ENCODE data around the gene ERC1. TPM values are rescaled to one million over a fixed set of nuclear protein-coding genes. Genes with fewer than 3 reads are reported as not detected.

The ERC1 gene
- total RNA-seq, 1 experiment from 2014 or later = 40.4 TPM

DNA sequence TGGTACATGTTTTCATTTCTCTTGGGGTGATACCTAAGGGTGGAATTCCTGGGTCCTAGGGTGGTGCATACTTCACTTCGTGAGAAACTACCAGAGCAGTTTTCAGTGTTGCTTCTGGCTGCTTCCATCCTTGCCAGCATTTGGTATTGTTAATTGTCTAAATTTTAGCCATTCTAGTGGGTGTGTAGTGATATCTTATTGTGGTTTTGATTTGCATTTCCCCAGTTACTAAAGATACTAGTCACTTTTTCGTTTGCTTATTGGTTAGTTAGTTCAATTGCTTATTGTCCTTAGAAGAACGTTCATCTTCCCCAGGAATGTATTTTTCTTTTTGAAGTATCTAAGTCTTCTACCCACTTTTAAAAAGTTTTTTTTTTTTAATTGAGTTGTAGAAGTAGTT lies 80.2 kb downstream of the ERC1 start:
- intact Hi-C loops (cut with micrococcal nuclease; ENCODE audit: unreplicated experiment) = no loop called here
- in situ Hi-C loops (cut with HindIII; ENCODE audit: low pct_unique_long_range_greater_than_20kb, low sequenced_read_pairs) = no loop called here
- no peak for TF ChIP-seq CTCF (IDR thresholded peaks at IDR 0.05)
- CTCF ChIA-PET = no interaction called here
- Histone ChIP-seq H3K4me3 (ENCODE audit: low read depth in 2 of 2, low read length in 2 of 2) (no peak overlapping the region), H3K27ac (ENCODE audit: low read length) (no peak overlapping the region), H3K36me3 (ENCODE audit: control insufficient read depth, insufficient read depth, low read length) (no peaks in the 10 kb centered on the region), H3K27me3 (ENCODE audit: control insufficient read depth, insufficient read depth, low read length) (no peaks in the 10 kb centered on the region), H3K9me3 (ENCODE audit: control insufficient read depth, insufficient read depth, low read depth, low read length) (no peaks in the 10 kb centered on the region), H3K4me1 (ENCODE audit: control insufficient read depth, insufficient read depth, low read length) (no peaks in the 10 kb centered on the region; the same call in 1 of the 2 replicates)
- ATAC-seq (no peak), DNase-seq (ENCODE audit: low read depth, low spot score) (no peak)
- no TSS peak for BruUV-seq (replicated peaks)
- POLR2A ChIA-PET = no interaction called here

- Histone ChIP-seq H3K9me3 (ENCODE audit: control insufficient read depth, insufficient read depth, low read depth, low read length) (no peaks in the 10 kb centered on the region), H3K36me3 (ENCODE audit: control insufficient read depth, insufficient read depth, low read length) (no peaks in the 10 kb centered on the region), H3K4me3 (ENCODE audit: low read depth in 2 of 2, low read length in 2 of 2) (no peak overlapping the region), H3K27me3 (ENCODE audit: control insufficient read depth, insufficient read depth, low read length) (no peaks in the 10 kb centered on the region), H3K27ac (ENCODE audit: low read length) (no peak overlapping the region), H3K4me1 (ENCODE audit: control insufficient read depth, insufficient read depth, low read length) (no peaks in the 10 kb centered on the region; the same call in 1 of the 2 replicates)
- intact Hi-C loops (cut with micrococcal nuclease; ENCODE audit: unreplicated experiment) (no loop called here), in situ Hi-C loops (cut with HindIII; ENCODE audit: low pct_unique_long_range_greater_than_20kb, low sequenced_read_pairs) (no loop called here)
- ChIA-PET POLR2A (no interaction called here), CTCF (no interaction called here)
- no TSS peak for BruUV-seq (replicated peaks)
- DNase-seq (ENCODE audit: low read depth, low spot score) (no peak), ATAC-seq (no peak)
- TF ChIP-seq SIN3A (IDR thresholded peaks at IDR 0.05; ENCODE audit: borderline replicate concordance, insufficient read depth, low read depth, low read length) (no peak), CTCF (IDR thresholded peaks at IDR 0.05) (no peak), TCF7L2 (IDR thresholded peaks at IDR 0.05; ENCODE audit: low read depth, low read length) (no peak), POLR2AphosphoS5 (IDR thresholded peaks at IDR 0.05; ENCODE audit: low read depth, low read length) (no peak)
- TF ChIP-seq, protein P1, sequence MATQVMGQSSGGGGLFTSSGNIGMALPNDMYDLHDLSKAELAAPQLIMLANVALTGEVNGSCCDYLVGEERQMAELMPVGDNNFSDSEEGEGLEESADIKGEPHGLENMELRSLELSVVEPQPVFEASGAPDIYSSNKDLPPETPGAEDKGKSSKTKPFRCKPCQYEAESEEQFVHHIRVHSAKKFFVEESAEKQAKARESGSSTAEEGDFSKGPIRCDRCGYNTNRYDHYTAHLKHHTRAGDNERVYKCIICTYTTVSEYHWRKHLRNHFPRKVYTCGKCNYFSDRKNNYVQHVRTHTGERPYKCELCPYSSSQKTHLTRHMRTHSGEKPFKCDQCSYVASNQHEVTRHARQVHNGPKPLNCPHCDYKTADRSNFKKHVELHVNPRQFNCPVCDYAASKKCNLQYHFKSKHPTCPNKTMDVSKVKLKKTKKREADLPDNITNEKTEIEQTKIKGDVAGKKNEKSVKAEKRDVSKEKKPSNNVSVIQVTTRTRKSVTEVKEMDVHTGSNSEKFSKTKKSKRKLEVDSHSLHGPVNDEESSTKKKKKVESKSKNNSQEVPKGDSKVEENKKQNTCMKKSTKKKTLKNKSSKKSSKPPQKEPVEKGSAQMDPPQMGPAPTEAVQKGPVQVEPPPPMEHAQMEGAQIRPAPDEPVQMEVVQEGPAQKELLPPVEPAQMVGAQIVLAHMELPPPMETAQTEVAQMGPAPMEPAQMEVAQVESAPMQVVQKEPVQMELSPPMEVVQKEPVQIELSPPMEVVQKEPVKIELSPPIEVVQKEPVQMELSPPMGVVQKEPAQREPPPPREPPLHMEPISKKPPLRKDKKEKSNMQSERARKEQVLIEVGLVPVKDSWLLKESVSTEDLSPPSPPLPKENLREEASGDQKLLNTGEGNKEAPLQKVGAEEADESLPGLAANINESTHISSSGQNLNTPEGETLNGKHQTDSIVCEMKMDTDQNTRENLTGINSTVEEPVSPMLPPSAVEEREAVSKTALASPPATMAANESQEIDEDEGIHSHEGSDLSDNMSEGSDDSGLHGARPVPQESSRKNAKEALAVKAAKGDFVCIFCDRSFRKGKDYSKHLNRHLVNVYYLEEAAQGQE (IDR thresholded peaks at IDR 0.05; ENCODE audit: insufficient read depth in 1 of 2, low read depth in 2 of 2, low read length in 1 of 2) = no peak
Observed at GRCh38 chr12:1073652-1074051, 82.6 kb downstream of the ERC1 start.
